Stomach smooth muscle (tissue), 2 donors: ENCODE results near the gene UNG.
"Not testable (repeated sequence)": the region's sequence is repeated elsewhere in the genome, so short reads cannot be mapped to it uniquely, and the experiment has no call there.

Experiments used
- H3K27ac ChIP-seq: one replicate; pipeline ENCODE4 v1.7.0; 2013; ENCODE audit warnings: mild to moderate bottlenecking, low read length, inconsistent platforms
- H3K27me3 ChIP-seq, 2 donors: one replicate each; pipeline ENCODE4 v1.7.0; 2013; ENCODE audit warnings: low read length in 2 of 2; ENCODE audit not compliant: insufficient read depth in 2 of 2, control insufficient read depth in 1 of 2
- H3K36me3 ChIP-seq, 2 donors: one replicate each; pipeline ENCODE4 v1.7.0; 2013; ENCODE audit warnings: low read length in 2 of 2; ENCODE audit not compliant: control insufficient read depth in 2 of 2, insufficient read depth in 2 of 2
- H3K4me1 ChIP-seq: one replicate; pipeline ENCODE4 v1.7.0; 2013; ENCODE audit warnings: low read length; ENCODE audit not compliant: control insufficient read depth, insufficient read depth
- H3K4me3 ChIP-seq, 2 donors: one replicate each; pipeline ENCODE4 v1.7.0; 2013; ENCODE audit warnings: low read length in 2 of 2
- H3K9ac ChIP-seq, 2 donors: one replicate each; pipeline ENCODE4 v1.7.0; 2013; ENCODE audit warnings: low read length in 2 of 2, mild to moderate bottlenecking in 1 of 2
- H3K9me3 ChIP-seq, 2 donors: one replicate each; pipeline ENCODE4 v1.7.0; 2013; ENCODE audit warnings: low read length in 2 of 2; ENCODE audit not compliant: control insufficient read depth in 2 of 2
- donor health status: healthy.
- donor health status: Pancreatic carcinoma.

UNG gene

DNA sequence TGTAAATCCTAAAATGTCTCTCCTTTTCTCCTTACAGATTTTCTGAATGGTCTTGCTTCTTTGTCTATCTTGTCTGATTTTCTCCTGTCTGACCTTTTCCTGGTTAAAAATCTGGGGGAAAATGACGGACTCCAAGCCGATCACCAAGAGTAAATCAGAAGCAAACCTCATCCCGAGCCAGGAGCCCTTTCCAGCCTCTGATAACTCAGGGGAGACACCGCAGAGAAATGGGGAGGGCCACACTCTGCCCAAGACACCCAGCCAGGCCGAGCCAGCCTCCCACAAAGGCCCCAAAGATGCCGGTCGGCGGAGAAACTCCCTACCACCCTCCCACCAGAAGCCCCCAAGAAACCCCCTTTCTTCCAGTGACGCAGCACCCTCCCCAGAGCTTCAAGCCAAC lies 42.0 kb downstream of the UNG start:
- no peaks in the 10 kb centered on the region for H3K9me3 ChIP-seq
- no peaks in the 10 kb centered on the region for H3K27me3 ChIP-seq
- peaks cover 12% of the 10 kb centered on the region for H3K4me1 ChIP-seq
- no peak overlapping the region for H3K4me3 ChIP-seq
- H3K27ac ChIP-seq = no peak overlapping the region
- H3K9ac ChIP-seq = no peak overlapping the region
- H3K36me3 ChIP-seq = peaks cover 0 to 18% of the 10 kb centered on the region in 2 donors

- H3K27ac ChIP-seq = no peak overlapping the region
- H3K9ac ChIP-seq = no peak overlapping the region
- peaks cover 0 to 18% of the 10 kb centered on the region in 2 donors for H3K36me3 ChIP-seq
- no peak overlapping the region for H3K4me3 ChIP-seq
- no peaks in the 10 kb centered on the region for H3K9me3 ChIP-seq
- no peaks in the 10 kb centered on the region for H3K27me3 ChIP-seq
- H3K4me1 ChIP-seq = peaks cover 7% of the 10 kb centered on the region
These were observed 42.4 kb downstream of the UNG start for GRCh38 chr12:109139791-109140190.

GRCh38 chr12:109140560-109140959 lies 43.2 kb downstream of the UNG start:
- Histone ChIP-seq H3K27me3 (no peaks in the 10 kb centered on the region), H3K27ac (no peak overlapping the region), H3K4me3 (no peak overlapping the region), H3K36me3 (peaks cover 0 to 20% of the 10 kb centered on the region in 2 donors), H3K9me3 (no peaks in the 10 kb centered on the region), H3K4me1 (peaks cover 7% of the 10 kb centered on the region), H3K9ac (no peak overlapping the region)

- no peak overlapping the region for H3K9ac ChIP-seq
- H3K9me3 ChIP-seq = no peaks in the 10 kb centered on the region
- H3K36me3 ChIP-seq = peaks cover 0 to 27% of the 10 kb centered on the region in 2 donors
- no peak overlapping the region for H3K27ac ChIP-seq
- H3K27me3 ChIP-seq = no peaks in the 10 kb centered on the region
- H3K4me1 ChIP-seq = peaks cover 20% of the 10 kb centered on the region
- no peak overlapping the region for H3K4me3 ChIP-seq
These were observed 46.8 kb downstream of the UNG start for GRCh38 chr12:109144224-109144623.

DNA sequence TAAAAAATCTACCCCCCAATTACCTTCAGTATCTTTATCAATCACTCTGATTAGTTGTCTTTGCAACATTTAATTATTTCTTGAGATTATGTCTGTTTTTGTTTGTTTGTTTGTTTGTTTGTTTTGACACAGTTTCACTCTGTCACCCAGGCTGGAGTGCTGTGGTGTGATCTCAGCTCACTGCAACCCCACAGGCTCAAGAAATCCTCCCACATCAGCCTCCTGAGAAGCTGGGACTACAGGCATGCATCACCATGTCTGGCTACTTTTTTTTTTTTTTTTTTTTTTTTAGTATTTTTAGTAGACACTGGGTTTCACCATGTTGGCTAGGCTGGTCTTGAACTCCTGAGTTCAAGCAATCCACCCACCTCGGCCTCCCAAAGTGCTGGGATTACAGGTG lies 49.7 kb downstream of the UNG start:
- Histone ChIP-seq H3K36me3 (peaks cover 2 to 14% of the 10 kb centered on the region in 2 donors), H3K4me1 (peaks cover 22% of the 10 kb centered on the region)
- H3K27me3 ChIP-seq, H3K27ac ChIP-seq, H3K9ac ChIP-seq, H3K9me3 ChIP-seq, H3K4me3 ChIP-seq: not testable (repeated sequence)

DNA sequence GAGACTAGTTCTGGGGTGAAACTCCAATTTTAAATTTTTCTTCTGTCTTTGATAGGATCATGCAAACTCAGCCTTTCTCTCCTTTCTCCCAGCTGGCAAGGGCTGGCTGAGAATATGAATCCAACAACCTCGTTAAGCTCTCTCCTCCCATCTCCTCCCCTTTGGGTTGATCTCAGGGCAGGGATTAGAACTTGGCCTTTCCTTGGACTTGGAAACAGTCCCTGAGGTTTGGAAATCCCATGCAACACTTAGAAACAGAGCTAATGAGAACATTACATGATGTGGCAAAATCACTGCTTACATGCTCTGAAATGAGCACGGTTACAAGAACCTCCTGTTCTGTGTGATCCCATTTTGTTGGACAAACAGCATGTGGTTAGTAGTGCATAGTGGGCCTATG lies 50.6 kb downstream of the UNG start:
- no peak overlapping the region for H3K9ac ChIP-seq
- H3K4me1 ChIP-seq = peaks cover 21% of the 10 kb centered on the region
- peaks cover 2 to 14% of the 10 kb centered on the region in 2 donors for H3K36me3 ChIP-seq
- H3K27ac ChIP-seq = peak overlapping the region; percentile 37
- H3K4me3 ChIP-seq = no peak overlapping the region
- no peaks in the 10 kb centered on the region for H3K9me3 ChIP-seq
- no peaks in the 10 kb centered on the region for H3K27me3 ChIP-seq

- Histone ChIP-seq H3K9ac (no peak overlapping the region), H3K4me3 (no peak overlapping the region), H3K9me3 (no peaks in the 10 kb centered on the region), H3K36me3 (peaks cover 2 to 10% of the 10 kb centered on the region in 2 donors), H3K27ac (no peak overlapping the region), H3K4me1 (peaks cover 28% of the 10 kb centered on the region), H3K27me3 (no peaks in the 10 kb centered on the region)
These were observed 52.8 kb downstream of the UNG start for GRCh38 chr12:109150124-109150640.

DNA sequence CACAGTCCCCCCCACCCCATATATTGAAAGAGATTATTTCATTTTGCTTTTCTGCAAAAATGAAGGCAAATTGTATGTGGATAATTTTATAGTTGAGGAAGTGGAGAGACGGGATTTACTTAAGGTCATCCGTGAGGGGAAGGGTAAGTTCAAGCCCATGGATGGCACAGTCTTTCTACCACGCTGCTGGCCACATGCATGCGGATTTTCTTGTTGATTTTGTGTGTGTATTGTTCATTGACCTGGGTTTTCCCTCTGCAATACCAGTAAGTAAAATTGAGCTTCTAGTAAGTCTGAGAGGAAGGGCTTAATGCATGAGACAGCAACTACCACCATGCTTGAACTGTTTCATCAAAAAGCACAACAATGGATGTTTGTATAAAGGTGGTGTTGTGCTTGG lies 54.1 kb downstream of the UNG start:
- Histone ChIP-seq H3K36me3 (peaks cover 2 to 5% of the 10 kb centered on the region in 2 donors), H3K4me1 (peaks cover 40% of the 10 kb centered on the region), H3K27me3 (no peaks in the 10 kb centered on the region), H3K4me3 (no peak overlapping the region), H3K27ac (no peak overlapping the region), H3K9ac (no peak overlapping the region), H3K9me3 (no peaks in the 10 kb centered on the region)

GRCh38 chr12:109153821-109154441 lies 56.5 kb downstream of the UNG start:
- Histone ChIP-seq H3K27me3 (no peaks in the 10 kb centered on the region), H3K4me1 (peaks cover 51% of the 10 kb centered on the region), H3K4me3 (peak overlapping the region; percentile 75 to 76), H3K9me3 (no peaks in the 10 kb centered on the region), H3K36me3 (peaks cover 2% of the 10 kb centered on the region in 2 donors), H3K9ac (peak overlapping the region; percentile 75 to 89), H3K27ac (peak overlapping the region; percentile 89)

DNA sequence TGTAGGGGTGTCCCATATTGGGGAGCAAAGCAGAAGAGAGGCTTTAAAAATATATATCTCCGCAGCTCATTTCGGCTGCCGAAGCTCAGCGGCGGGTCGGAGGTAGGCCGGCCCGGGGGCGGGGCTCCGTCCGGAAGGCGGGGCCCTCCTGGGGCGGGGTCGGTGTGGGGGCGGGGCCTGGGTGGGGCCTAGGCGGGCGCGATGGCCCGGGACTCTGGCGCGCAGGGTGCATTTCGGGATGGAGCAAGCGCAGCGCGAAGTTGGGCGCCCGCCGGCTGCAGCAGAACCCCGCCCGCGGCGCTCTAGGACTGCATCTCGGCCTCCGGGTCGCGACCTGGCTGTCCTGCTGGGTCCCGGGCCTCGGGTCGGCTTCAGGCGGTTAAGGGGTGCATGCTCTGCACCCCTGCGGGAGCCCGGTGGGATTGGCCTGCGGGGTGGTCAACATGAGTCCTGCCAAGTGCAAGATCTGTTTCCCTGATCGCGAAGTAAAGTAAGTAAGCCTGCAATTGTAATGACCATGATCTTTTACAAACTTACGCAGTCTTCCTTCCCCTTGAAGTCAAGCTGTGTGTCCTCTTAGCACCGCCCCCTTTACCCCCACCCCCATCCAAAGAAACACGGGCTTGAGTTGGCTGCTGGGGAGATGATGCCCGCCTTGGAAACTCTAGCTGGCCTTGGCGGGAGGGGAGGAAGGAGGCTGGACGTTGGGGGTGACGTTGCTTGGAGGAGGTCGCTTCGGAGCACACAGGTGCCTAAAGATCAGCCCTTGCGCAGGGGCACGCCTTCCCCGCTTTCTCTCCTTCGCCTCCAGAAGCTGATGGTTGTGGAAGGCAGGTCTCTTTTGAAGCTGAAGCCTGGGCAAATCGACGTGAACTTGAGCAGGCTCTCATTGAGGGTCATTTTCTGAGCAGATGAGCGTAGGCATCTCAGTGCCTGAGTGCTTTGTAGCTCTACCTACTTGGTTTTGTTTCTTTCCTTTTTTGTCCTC lies 57.3 kb downstream of the UNG start:
- H3K4me1 ChIP-seq = peaks cover 53% of the 10 kb centered on the region
- H3K4me3 ChIP-seq = peak overlapping the region; percentile 92 to 94
- H3K36me3 ChIP-seq = peaks cover 0 to 2% of the 10 kb centered on the region in 2 donors
- peak overlapping the region; percentile 75 to 89 for H3K9ac ChIP-seq
- H3K27ac ChIP-seq = peak overlapping the region; percentile 89
- no peaks in the 10 kb centered on the region for H3K9me3 ChIP-seq
- no peaks in the 10 kb centered on the region for H3K27me3 ChIP-seq
